Duodenal mucosa (tissue), 2 donors: ENCODE results near the gene LXN.
A peak's percentile ranks its signal among the peaks of the same experiment; 100 is the strongest.

Source experiments
- H3K27ac ChIP-seq: one replicate; pipeline ENCODE4 v1.7.0; 2013; ENCODE audit warnings: low read depth, low read length
- H3K27me3 ChIP-seq, 2 donors: one replicate each; pipeline ENCODE4 v1.7.0; 2013; ENCODE audit warnings: low read length in 2 of 2, control low read depth in 1 of 2; ENCODE audit not compliant: insufficient read depth in 2 of 2, control insufficient read depth in 1 of 2
- H3K36me3 ChIP-seq, 2 donors: one replicate each; pipeline ENCODE4 v1.7.0; 2013; ENCODE audit warnings: low read length in 2 of 2, control low read depth in 1 of 2; ENCODE audit not compliant: insufficient read depth in 2 of 2, control insufficient read depth in 1 of 2
- H3K4me1 ChIP-seq, 2 donors: one replicate each; pipeline ENCODE4 v1.7.0; 2013; ENCODE audit warnings: low read length in 2 of 2, control low read depth in 1 of 2; ENCODE audit not compliant: insufficient read depth in 2 of 2, control insufficient read depth in 1 of 2
- H3K4me3 ChIP-seq, 2 donors: one replicate each; pipeline ENCODE4 v1.7.0; 2013; ENCODE audit warnings: low read length in 2 of 2, low read depth in 1 of 2
- H3K9ac ChIP-seq, 2 donors: one replicate each; pipeline ENCODE4 v1.7.0; 2013; ENCODE audit warnings: low read length in 2 of 2, low read depth in 1 of 2
- H3K9me3 ChIP-seq, 2 donors: one replicate each; pipeline ENCODE4 v1.7.0; 2013; ENCODE audit warnings: low read length in 2 of 2, control low read depth in 1 of 2; ENCODE audit not compliant: control insufficient read depth in 1 of 2

The LXN gene, protein sequence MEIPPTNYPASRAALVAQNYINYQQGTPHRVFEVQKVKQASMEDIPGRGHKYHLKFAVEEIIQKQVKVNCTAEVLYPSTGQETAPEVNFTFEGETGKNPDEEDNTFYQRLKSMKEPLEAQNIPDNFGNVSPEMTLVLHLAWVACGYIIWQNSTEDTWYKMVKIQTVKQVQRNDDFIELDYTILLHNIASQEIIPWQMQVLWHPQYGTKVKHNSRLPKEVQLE

GRCh38 chr3:158672215-158673176 lies at the start of gene LXN:
Gene LXN (minus strand): TSS chr3:158672648. CDS start chr3:158672478, 170 bp downstream.
- Histone ChIP-seq H3K9me3 (no peaks in the 10 kb centered on the region), H3K9ac (peak within 1 kb of the TSS; percentile 79 to 92), H3K4me3 (peak within 1 kb of the TSS; percentile 81 to 95), H3K27ac (peak within 1 kb of the TSS; percentile 76), H3K27me3 (no peaks in the 10 kb centered on the region), H3K36me3 (peaks cover 5 to 12% of the 10 kb centered on the region in 2 donors), H3K4me1 (peaks cover 0 to 7% of the 10 kb centered on the region in 2 donors)

DNA sequence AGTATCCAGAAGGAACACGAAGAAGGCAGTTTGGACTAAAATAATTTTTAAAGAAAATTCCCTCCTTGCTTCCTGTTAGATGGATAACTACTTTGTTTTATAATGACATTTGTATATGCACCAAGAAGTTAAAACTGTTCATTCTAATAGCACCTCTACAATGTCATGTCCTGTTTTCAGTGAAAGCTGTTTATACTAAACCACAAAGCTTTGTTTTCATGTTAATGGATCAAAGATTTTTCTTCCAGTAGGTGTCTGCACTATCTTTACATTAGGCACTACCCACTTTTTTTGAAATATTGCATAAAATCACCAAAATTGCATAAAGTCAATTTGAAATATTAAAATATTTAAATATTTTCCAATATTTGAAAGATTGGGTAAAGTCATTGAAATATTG lies 49.7 kb upstream of the LXN start:
- no peak overlapping the region for H3K9ac ChIP-seq
- H3K4me1 ChIP-seq, result peaks cover 24 to 33% of the 10 kb centered on the region in 2 donors
- no peaks in the 10 kb centered on the region for H3K9me3 ChIP-seq
- H3K4me3 ChIP-seq, result no peak overlapping the region
- no peak overlapping the region for H3K27ac ChIP-seq
- peaks cover 0 to 3% of the 10 kb centered on the region in 2 donors for H3K36me3 ChIP-seq
- no peaks in the 10 kb centered on the region for H3K27me3 ChIP-seq

DNA sequence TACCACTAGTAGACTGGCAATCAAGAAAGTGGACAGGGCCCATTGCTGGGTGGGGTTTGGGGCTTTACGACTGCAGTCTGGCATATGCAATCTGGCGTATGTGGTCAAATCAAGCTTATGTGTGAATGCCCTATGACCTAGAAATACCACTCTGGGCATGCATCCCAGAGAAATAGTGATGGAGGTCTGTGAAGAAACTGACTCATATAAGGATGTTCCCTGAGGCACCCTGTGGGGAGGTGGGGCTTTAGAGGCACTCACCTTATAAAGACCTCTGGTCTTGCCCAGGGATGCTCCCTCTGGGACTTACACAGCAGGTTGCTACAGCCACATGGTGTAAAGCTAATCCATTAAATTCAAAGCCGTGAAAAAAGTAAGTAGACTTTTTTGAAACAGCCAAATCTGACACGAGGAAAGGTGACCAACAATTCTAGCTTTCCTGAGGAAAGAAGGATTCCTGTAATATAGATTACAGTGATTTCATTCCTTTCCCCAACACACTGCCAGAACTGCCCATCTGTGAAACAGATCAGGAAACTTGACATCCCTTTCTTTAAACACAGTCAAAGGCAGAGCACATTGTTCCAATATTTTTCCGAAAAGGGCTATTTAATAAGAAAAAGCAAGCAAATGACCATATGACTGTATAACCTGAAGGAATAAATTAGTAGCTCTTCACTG lies 46.2 kb upstream of the LXN start:
- Histone ChIP-seq H3K9me3 (no peaks in the 10 kb centered on the region), H3K36me3 (peaks cover 0 to 3% of the 10 kb centered on the region in 2 donors), H3K4me3 (no peak overlapping the region), H3K4me1 (peaks cover 9 to 10% of the 10 kb centered on the region in 2 donors), H3K27ac (no peak overlapping the region), H3K9ac (no peak overlapping the region), H3K27me3 (no peaks in the 10 kb centered on the region)

DNA sequence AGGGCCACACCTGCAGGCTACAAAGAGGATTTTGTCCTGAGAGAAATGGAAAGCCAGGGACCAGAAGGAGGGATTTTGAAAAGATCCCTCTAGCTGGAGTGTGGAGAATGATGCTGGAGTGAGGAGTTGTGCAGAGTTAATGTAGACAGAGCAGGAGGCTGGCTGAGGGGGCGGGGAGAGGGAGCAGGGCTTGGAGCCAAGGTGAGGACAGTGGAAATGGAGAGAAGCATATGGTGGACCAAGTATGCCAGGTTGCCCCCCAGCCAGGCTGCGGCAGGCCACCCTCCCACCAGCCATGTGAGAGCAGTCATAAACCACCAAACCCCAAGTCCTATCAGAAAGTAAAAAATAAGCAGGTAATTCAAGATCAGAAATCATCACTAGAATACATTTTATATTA lies 45.1 kb upstream of the LXN start:
- no peak overlapping the region for H3K4me3 ChIP-seq
- peaks cover 3 to 7% of the 10 kb centered on the region in 2 donors for H3K36me3 ChIP-seq
- H3K9me3 ChIP-seq, result no peaks in the 10 kb centered on the region
- no peak overlapping the region for H3K27ac ChIP-seq
- no peaks in the 10 kb centered on the region for H3K27me3 ChIP-seq
- no peaks in the 10 kb centered on the region for H3K4me1 ChIP-seq
- no peak overlapping the region for H3K9ac ChIP-seq

DNA sequence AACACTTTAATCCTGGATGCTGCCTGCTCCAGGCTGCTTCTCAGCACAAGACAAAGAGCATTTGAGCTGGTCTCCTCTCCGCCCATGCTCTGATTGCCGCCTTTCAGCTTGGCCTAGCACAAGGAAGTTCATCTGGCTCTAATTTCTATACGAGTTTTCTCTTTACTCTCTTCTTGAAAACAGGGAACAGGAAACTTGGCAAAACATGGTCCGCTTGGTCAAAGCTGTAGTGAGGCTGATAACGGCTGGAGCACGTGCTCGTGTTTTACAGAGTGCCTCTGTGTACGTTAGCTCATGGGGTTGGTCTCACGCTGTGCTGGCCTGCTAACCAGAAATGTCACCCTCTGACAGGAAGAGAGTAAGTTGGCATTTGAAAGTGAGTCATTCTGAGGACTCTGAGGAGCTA lies 40.6 kb upstream of the LXN start:
- Histone ChIP-seq H3K4me3 (no peak overlapping the region), H3K9ac (no peak overlapping the region), H3K9me3 (no peaks in the 10 kb centered on the region), H3K4me1 (no peaks in the 10 kb centered on the region), H3K36me3 (peaks cover 13 to 16% of the 10 kb centered on the region in 2 donors), H3K27ac (no peak overlapping the region), H3K27me3 (no peaks in the 10 kb centered on the region)

DNA sequence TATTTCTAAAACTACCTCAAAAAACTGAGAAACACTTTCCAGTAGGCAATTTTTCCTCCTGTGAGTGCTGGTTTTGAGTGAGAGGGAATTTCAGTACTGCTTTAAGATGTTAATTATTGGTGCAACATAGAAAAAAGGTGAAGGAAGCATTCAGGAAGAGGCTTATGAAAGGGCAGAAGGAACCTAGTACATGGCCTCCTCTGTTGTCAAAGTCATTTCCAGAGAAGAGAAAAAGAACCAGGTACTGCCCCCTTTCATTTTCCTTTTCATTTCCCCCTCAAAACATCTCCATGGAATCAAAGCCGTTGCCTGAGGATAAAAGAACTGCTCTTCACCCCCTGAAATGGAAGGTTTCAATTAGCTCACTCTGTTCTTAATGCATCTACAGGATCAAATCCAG lies 40.0 kb upstream of the LXN start:
- peak overlapping the region; percentile 6 for H3K27ac ChIP-seq
- no peaks in the 10 kb centered on the region for H3K9me3 ChIP-seq
- H3K9ac ChIP-seq, result no peak overlapping the region
- H3K27me3 ChIP-seq, result no peaks in the 10 kb centered on the region
- peaks cover 13 to 19% of the 10 kb centered on the region in 2 donors for H3K36me3 ChIP-seq
- no peaks in the 10 kb centered on the region for H3K4me1 ChIP-seq
- no peak overlapping the region for H3K4me3 ChIP-seq

GRCh38 chr3:158711886-158712285 lies 39.4 kb upstream of the LXN start:
- no peaks in the 10 kb centered on the region for H3K4me1 ChIP-seq
- H3K9me3 ChIP-seq, result no peaks in the 10 kb centered on the region
- no peaks in the 10 kb centered on the region for H3K27me3 ChIP-seq
- peaks cover 13 to 19% of the 10 kb centered on the region in 2 donors for H3K36me3 ChIP-seq
- no peak overlapping the region for H3K27ac ChIP-seq
- H3K4me3 ChIP-seq, result no peak overlapping the region
- no peak overlapping the region for H3K9ac ChIP-seq

DNA sequence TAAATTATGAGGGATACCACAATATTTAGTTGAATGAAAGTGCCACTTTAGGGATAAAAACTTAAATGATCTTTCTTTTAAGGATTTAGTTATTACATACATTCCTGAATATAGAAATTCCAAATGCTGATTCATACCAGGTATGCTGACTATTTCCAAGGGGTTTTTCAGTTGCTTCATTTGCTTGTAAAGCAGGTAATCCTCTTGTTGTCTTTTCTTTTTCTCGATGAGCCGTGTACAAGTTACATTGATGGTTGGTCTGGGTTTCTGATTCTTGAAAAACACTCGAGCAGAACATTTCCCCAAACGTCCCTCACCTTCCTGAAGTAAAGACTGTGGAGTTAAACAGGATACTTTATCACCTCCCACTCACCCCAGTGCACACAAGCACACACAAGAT lies 38.2 kb upstream of the LXN start:
- Histone ChIP-seq H3K27me3 (no peaks in the 10 kb centered on the region), H3K9ac (no peak overlapping the region), H3K36me3 (peaks cover 13 to 22% of the 10 kb centered on the region in 2 donors), H3K9me3 (no peaks in the 10 kb centered on the region), H3K27ac (no peak overlapping the region), H3K4me1 (no peaks in the 10 kb centered on the region), H3K4me3 (no peak overlapping the region)

GRCh38 chr3:158709666-158710083 lies 37.2 kb upstream of the LXN start:
- Histone ChIP-seq H3K9ac (no peak overlapping the region), H3K4me3 (no peak overlapping the region), H3K27ac (no peak overlapping the region), H3K9me3 (no peaks in the 10 kb centered on the region), H3K4me1 (no peaks in the 10 kb centered on the region), H3K27me3 (no peaks in the 10 kb centered on the region), H3K36me3 (peaks cover 13 to 28% of the 10 kb centered on the region in 2 donors)

GRCh38 chr3:158703566-158703965 lies 31.1 kb upstream of the LXN start:
- Histone ChIP-seq H3K27ac (no peak overlapping the region), H3K36me3 (peaks cover 2 to 21% of the 10 kb centered on the region in 2 donors), H3K9ac (no peak overlapping the region), H3K27me3 (no peaks in the 10 kb centered on the region), H3K4me3 (no peak overlapping the region), H3K4me1 (no peaks in the 10 kb centered on the region), H3K9me3 (no peaks in the 10 kb centered on the region)
